Ureter (tissue), 1 donor: ENCODE results near the gene PSMD12. TPM values are rescaled to one million over a fixed set of nuclear protein-coding genes. Genes with fewer than 3 reads are reported as not detected.

Source experiments
- DNase-seq: peaks from one replicate; pipeline ENCODE4 v3.0.0-alpha.2; 2020; ENCODE audit warnings: low spot score
- total RNA-seq: library from RNA; stranded (reverse); gene quantifications from one replicate; pipeline ENCODE4 v1.2.4, GENCODE V29; 2023
- donor health status: DM: yes; HTN: yes; CAD: no.

The PSMD12 gene
- total RNA-seq, 1 donor from 2014 or later, result 57.8 TPM

GRCh38 chr17:67386965-67387551, 20.7 kb upstream of the PSMD12 start:
- DNase-seq, result no peak

GRCh38 chr17:67385122-67385988, 19.0 kb upstream of the PSMD12 start:
- no peak for DNase-seq

- no peak for DNase-seq
Measured at GRCh38 chr17:67381929-67382257, 15.5 kb upstream of the PSMD12 start.

- no peak for DNase-seq
Measured at GRCh38 chr17:67379251-67379630, 12.9 kb upstream of the PSMD12 start.

- peak; percentile 78 for DNase-seq
Measured at GRCh38 chr17:67378454-67379250, 12.3 kb upstream of the PSMD12 start.

GRCh38 chr17:67377488-67378453, 11.4 kb upstream of the PSMD12 start:
- peak; percentile 63 for DNase-seq

GRCh38 chr17:67376737-67377487, 10.5 kb upstream of the PSMD12 start, which contains the start of gene PITPNC1:
PITPNC1 (plus strand) TSS chr17:67377281.
- peak; percentile 88 for DNase-seq

GRCh38 chr17:67376415-67376736, 10.0 kb upstream of the PSMD12 start:
- no peak for DNase-seq

GRCh38 chr17:67375716-67376115, 9.3 kb upstream of the PSMD12 start:
- no peak for DNase-seq

GRCh38 chr17:67375054-67375427, 8.7 kb upstream of the PSMD12 start:
- DNase-seq, result no peak

- DNase-seq, result peak; percentile 85
Measured at GRCh38 chr17:67374329-67375053, 8.1 kb upstream of the PSMD12 start.

GRCh38 chr17:67372751-67373150, 6.4 kb upstream of the PSMD12 start:
- DNase-seq, result no peak

- DNase-seq, result no peak
Measured at GRCh38 chr17:67369676-67370075, 3.3 kb upstream of the PSMD12 start.

- DNase-seq, result no peak
Measured at GRCh38 chr17:67365738-67366192, 612 bp downstream of the PSMD12 start.

GRCh38 chr17:67364847-67365737, 1.3 kb downstream of the PSMD12 start:
- DNase-seq, result no peak

- DNase-seq, result no peak
Measured at GRCh38 chr17:67362173-67362572, 4.2 kb downstream of the PSMD12 start.

GRCh38 chr17:67360880-67361279, 5.5 kb downstream of the PSMD12 start:
- no peak for DNase-seq

- no peak for DNase-seq
Measured at GRCh38 chr17:67359960-67360791, 6.2 kb downstream of the PSMD12 start.
